ENCODE results near the gene ESRRB.

- TF ChIP-seq CTCF (IDR thresholded peaks at IDR 0.05) (no peak), POLR2AphosphoS5 (IDR thresholded peaks at IDR 0.05; ENCODE audit: insufficient read depth in 1 of 2, low read depth in 1 of 2) (no peak), POLR2A (IDR thresholded peaks at IDR 0.05) (no peak)
Measured at GRCh38 chr14:76518366-76518765, 142.4 kb downstream of the ESRRB start.

All from vagina (tissue), 2 donors.